HEK293 (cell line): ENCODE data around the gene GAB3.

Experiments used
- CTCF ChIP-seq: fragments of 450-650 bp; formaldehyde crosslinking; IDR thresholded peaks from 2 replicates; pipeline ENCODE4 v1.5.1; 2016; ENCODE audit warnings: missing biosample characterization, missing genetic modification characterization
- PBX3 ChIP-seq: sonication (generic); formaldehyde crosslinking; IDR thresholded peaks from 2 replicates; pipeline ENCODE4 v1.8.1; 2022; ENCODE audit warnings: mild to moderate bottlenecking, moderate library complexity, missing genetic modification reagents
- ZNF23 ChIP-seq: fragments of 450-650 bp; formaldehyde crosslinking; IDR thresholded peaks from 2 replicates; pipeline ENCODE4 v1.5.1; 2016; ENCODE audit warnings: missing biosample characterization, missing genetic modification characterization, borderline replicate concordance
- ZNF513 ChIP-seq: fragments of 450-650 bp; IDR thresholded peaks from 2 replicates; pipeline ENCODE4 v1.5.1; 2018; ENCODE audit warnings: missing biosample characterization, missing genetic modification characterization
- ZNF558 ChIP-seq: fragments of 450-650 bp; formaldehyde crosslinking; IDR thresholded peaks from 2 replicates; pipeline ENCODE4 v1.5.1; 2016; ENCODE audit warnings: missing biosample characterization, missing genetic modification characterization

- TF ChIP-seq PBX3 (CRISPR knock-in tag) = no peak
- TF ChIP-seq ZNF23 (tag by site-specific recombination) = no peak
- TF ChIP-seq ZNF513 = no peak
- no peak for TF ChIP-seq ZNF558 (tag by site-specific recombination)
- no peak for TF ChIP-seq CTCF (tag by site-specific recombination)
Measured at GRCh38 chrX:154661899-154662298, 89.0 kb downstream of the GAB3 start.
